ENCODE results near the gene RAB6B. TPM values are rescaled to one million over a fixed set of nuclear protein-coding genes. Genes with fewer than 3 reads are reported as not detected.
A peak's percentile ranks its signal among the peaks of the same experiment; 100 is the strongest.

RAB6B gene
- total RNA-seq, 1 donor, result 0.36 TPM

- DNase-seq (ENCODE audit: low read depth), result no peak
- no peak overlapping the region for H3K4me3 ChIP-seq (ENCODE audit: low read depth, low read length)
- no peak for TF ChIP-seq CTCF (IDR thresholded peaks at IDR 0.05; ENCODE audit: insufficient read depth, low read length)
Measured at GRCh38 chr3:133928903-133929607, 33.4 kb upstream of the RAB6B start.

- DNase-seq (ENCODE audit: low read depth), result no peak
- H3K4me3 ChIP-seq (ENCODE audit: low read depth, low read length), result no peak overlapping the region
- no peak for TF ChIP-seq CTCF (IDR thresholded peaks at IDR 0.05; ENCODE audit: insufficient read depth, low read length)
Measured at GRCh38 chr3:133928136-133928893, 32.6 kb upstream of the RAB6B start.

GRCh38 chr3:133927540-133928066 is 31.9 kb upstream of the RAB6B start:
- TF ChIP-seq CTCF (IDR thresholded peaks at IDR 0.05; ENCODE audit: insufficient read depth, low read length), result peak; percentile 51
- H3K4me3 ChIP-seq (ENCODE audit: low read depth, low read length), result peak overlapping the region; percentile 44
- no peak for DNase-seq (ENCODE audit: low read depth)

GRCh38 chr3:133926736-133927539 is 31.3 kb upstream of the RAB6B start:
- H3K4me3 ChIP-seq (ENCODE audit: low read depth, low read length), result peak overlapping the region; percentile 44
- TF ChIP-seq CTCF (IDR thresholded peaks at IDR 0.05; ENCODE audit: insufficient read depth, low read length), result no peak
- no peak for DNase-seq (ENCODE audit: low read depth)

- TF ChIP-seq CTCF (IDR thresholded peaks at IDR 0.05; ENCODE audit: insufficient read depth, low read length), result no peak
- DNase-seq (ENCODE audit: low read depth), result no peak
- no peak overlapping the region for H3K4me3 ChIP-seq (ENCODE audit: low read depth, low read length)
Measured at GRCh38 chr3:133925960-133926735, 30.5 kb upstream of the RAB6B start.

GRCh38 chr3:133924041-133924440 is 28.4 kb upstream of the RAB6B start:
- no peak overlapping the region for H3K4me3 ChIP-seq (ENCODE audit: low read depth, low read length)
- DNase-seq (ENCODE audit: low read depth), result no peak
- no peak for TF ChIP-seq CTCF (IDR thresholded peaks at IDR 0.05; ENCODE audit: insufficient read depth, low read length)
